Measurements from ENCODE around the gene PROSER3.
A peak's percentile ranks its signal among the peaks of the same experiment; 100 is the strongest.

The PROSER3 gene

GRCh38 chr19:35757749-35758608 is at the start of gene PROSER3:
TSS of gene PROSER3 (plus strand) at chr19:35758176. CDS start at chr19:35758216, 40 bp downstream.
- DNase-seq = peak; percentile 99

GRCh38 chr19:35708391-35708790 is 49.6 kb upstream of the PROSER3 start:
- no peak for DNase-seq

DNA sequence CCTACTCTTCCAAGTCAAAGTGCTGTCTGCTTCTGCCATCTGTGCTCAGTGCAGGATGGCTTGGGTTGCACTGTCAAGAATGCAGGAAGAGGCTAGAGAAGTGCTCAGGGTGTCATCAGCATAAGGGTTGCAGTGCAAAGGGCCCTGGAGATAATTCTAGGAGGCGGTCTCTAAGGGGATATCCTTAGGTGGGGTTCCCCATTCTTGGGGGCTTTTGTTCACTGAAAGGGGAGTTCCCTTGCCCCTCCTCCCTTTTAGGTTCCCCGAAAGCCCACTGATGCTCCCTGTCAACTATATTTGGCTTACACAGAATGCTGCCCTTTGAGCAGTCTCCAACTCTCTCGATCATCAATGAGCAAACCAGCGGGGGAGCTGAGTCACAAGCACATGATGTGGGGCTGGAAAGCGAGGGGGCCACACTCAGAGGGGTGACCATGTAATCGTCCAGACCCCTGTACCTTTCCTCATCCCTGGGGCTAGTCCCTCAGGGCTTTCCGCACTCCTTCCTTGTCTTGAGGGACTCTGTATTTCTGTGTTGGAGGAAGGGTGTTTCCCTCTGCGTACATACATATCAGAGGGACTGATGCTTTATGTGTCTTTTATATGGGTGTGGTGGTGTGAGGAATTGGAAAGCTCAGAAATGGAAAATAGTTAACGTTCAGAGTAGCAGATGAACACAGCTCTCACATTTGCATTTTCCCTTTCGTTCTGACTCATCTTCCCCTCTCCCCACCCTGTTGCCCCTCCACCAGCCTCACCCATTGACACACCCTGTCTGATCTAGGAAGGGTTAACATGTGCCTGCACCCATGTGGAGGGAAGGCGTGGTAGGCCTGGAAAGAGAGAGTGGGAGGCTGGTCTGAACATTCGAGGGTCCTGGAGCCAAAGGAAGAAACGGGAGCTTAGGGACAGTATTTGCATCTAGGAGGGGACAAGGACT is 46.9 kb upstream of the PROSER3 start:
- DNase-seq = no peak

GRCh38 chr19:35712567-35713505 is 45.1 kb upstream of the PROSER3 start:
- DNase-seq = no peak

- no peak for DNase-seq
Observed at GRCh38 chr19:35713506-35713850, 44.5 kb upstream of the PROSER3 start.

DNA sequence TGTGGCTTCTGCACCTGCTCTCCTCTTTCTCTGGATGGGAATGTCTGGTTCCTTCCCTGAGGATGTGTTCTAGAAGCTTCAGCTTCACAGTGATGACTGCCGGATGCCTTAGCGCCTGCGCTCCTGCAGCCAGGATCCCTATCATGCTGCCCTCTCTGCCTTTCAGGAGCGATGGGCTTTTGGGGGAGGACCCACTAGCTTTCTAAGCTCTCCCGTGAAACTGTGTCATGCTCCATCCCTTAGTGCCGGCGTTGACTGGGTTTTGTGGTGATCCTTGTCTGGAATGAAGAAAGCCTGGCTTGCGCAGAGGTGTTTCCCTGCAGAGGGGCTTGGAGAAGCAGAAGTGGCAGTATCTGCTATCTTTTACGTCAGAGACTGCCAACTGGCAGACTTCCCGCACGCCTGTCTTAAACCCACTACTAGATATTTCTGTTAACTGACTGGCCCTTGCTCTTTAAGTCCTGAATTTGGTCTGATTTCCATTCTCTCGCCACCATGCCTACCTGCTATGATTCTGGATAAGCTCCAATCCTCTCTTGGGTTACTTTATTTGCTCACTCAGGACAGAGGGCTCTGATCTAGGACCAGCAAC is 44.0 kb upstream of the PROSER3 start:
- no peak for DNase-seq

- DNase-seq = no peak
Observed at GRCh38 chr19:35714601-35715354, 43.2 kb upstream of the PROSER3 start.

- DNase-seq = no peak
Observed at GRCh38 chr19:35715355-35715809, 42.6 kb upstream of the PROSER3 start.

DNA sequence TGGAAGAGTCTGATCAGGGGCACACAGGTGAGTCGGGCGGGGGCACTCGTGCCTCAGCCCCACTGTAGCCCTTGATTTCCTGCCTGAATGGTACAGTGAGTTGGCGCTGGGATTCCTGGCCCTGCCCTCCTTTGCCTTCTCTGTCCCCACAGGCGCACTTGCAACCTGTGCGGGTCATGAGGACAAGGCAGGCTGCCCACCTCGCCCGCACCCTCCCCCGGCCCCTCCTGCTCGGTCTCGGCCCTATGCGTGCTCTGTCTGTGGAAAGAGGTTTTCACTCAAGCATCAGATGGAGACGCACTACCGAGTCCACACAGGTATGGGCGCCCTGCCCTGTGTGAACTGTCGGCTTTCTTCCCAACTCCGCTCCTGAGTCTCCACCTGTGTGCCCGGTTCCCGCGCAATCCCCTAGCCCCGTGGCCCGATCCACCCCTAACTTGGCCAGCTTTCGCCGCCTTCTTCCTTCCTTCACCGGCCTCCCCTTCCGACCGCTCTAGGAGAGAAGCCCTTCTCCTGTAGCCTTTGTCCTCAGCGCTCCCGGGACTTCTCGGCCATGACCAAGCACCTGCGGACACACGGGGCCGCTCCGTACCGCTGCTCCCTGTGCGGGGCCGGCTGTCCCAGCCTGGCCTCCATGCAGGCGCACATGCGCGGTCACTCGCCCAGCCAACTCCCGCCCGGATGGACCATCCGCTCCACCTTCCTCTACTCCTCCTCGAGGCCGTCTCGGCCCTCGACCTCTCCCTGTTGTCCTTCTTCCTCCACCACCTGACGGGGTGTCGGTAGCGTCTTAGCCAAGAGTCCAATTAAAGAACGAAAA is 41.8 kb upstream of the PROSER3 start:
- peak; percentile 51 for DNase-seq

DNA sequence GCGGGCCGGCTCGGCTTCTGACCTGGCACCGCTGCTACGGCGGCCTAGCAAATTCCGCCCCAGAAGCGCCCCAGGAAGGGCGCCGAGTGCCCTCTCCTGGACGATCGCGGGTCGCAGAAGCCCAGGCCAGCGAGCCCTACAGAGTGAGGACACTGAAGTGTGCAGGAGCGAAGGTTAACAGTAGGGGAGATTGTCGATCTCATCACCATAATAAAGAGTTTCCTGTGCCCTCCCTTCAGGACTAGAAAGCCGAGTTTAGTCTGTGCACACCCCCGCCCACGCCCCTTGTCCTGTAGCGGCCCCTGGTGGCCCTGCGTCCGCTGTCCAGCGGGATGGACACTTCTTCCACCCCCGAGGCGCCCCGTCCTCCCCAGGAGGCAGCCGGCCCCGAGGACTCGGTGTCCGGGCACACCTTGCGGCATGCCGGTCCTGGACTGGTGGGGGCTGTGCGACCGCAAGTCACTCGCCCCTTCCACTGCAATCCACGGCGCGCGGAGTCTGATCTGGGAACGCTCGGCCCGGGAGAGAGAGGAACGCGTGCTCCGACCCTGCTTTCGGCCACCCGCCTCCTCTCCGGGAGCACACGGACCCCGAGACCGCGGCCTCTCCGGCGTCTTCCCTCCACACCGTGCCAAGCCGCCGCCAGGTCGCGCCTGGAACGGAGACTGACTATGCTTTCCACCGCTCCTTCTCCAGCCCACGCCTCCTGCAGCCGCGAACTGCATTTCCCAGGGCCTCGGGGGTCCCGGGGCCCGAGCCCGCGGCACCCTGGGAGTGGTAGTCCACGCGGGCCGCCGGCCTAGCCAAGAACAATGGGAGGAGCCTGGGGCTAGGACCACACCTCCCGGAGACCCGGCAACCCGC is 40.9 kb upstream of the PROSER3 start:
- DNase-seq = peak; percentile 95

DNA sequence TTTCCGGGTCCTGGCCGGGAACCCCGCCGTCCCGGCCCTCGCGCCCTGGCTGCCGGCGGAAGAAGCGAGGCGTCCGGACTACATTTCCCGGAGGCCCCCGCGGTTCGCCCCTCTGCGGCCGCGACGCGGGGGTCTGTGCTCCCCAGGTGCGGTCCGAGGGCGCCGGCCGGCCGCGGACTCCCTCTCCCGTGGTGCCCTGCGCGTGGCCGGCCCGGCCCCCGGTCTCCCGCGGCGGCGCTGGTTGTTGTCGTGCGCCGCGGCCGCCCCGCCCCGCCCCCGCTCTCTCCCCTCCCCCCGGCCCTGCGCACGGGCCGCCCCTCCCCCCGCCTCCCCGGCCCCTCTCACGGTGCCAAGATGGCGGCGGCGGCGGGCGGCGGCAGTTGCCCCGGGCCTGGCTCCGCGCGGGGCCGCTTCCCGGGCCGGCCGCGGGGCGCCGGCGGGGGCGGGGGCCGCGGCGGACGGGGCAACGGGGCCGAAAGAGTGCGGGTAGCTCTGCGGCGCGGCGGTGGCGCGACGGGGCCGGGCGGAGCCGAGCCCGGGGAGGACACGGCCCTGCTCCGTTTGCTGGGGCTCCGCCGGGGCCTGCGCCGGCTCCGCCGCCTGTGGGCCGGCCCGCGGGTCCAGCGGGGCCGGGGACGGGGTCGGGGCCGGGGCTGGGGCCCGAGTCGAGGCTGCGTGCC is 40.2 kb upstream of the PROSER3 start, which contains the start of gene KMT2B:
Gene KMT2B (plus strand): TSS at position 339 of the 680 bp plus-strand sequence. CDS start 16 bp downstream, at position 355.
- no peak for DNase-seq

- DNase-seq = no peak
Observed at GRCh38 chr19:35718345-35719041, 39.5 kb upstream of the PROSER3 start.

DNA sequence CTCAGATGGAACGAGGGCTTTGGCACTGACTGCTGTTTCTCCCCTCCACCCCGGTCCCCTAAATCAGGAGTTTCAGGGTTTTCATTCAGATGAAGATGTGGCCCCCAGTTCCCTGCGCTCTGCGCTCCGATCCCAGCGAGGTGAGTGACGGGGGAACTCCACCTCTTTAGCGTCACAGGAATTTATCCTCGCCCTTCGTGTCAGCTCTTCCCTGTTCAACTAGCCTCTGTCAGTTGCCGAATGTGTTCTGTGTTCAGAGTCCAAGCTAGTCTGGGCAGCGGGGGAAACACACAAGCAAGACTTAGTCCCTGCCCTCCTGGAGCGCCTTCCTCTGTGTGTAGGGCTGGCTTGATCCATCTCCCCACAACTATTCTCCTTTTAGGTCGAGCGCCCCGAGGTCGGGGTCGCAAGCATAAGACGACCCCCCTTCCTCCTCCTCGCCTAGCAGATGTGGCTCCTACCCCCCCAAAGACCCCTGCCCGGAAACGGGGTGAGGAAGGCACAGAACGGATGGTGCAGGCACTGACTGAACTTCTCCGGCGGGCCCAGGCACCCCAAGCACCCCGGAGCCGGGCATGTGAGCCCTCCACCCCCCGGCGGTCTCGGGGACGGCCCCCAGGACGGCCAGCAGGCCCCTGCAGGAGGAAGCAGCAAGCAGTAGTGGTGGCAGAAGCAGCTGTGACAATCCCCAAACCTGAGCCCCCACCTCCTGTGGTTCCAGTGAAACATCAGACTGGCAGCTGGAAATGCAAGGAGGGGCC is 38.4 kb upstream of the PROSER3 start:
- DNase-seq = no peak

- no peak for DNase-seq
Observed at GRCh38 chr19:35720163-35720524, 37.8 kb upstream of the PROSER3 start.

- DNase-seq = no peak
Observed at GRCh38 chr19:35720648-35721047, 37.3 kb upstream of the PROSER3 start.

GRCh38 chr19:35721374-35721773 is 36.6 kb upstream of the PROSER3 start:
- DNase-seq = no peak

- no peak for DNase-seq
Observed at GRCh38 chr19:35722461-35722860, 35.5 kb upstream of the PROSER3 start.

All from NCI-H1105 treated with DMSO at 0.1 percent for 48 hours (cell line).